GM19455 (cell line): Measurements from ENCODE around the gene POP5.
"Not testable (repeated sequence)": the region's sequence is repeated elsewhere in the genome, so short reads cannot be mapped to it uniquely, and the experiment has no call there.

Experiments
- ATAC-seq: cut with Tn5 transposase; IDR thresholded peaks from one replicate; pipeline ENCODE4 v1.9.1; 2021; ENCODE audit not compliant: unreplicated experiment

POP5 gene

GRCh38 chr12:120538281-120539156 is 42.7 kb downstream of the POP5 start:
- no peak for ATAC-seq

- no peak for ATAC-seq
Measured at GRCh38 chr12:120537856-120538220, 43.4 kb downstream of the POP5 start.

- no peak for ATAC-seq
Measured at GRCh38 chr12:120536064-120536791, 45.0 kb downstream of the POP5 start.

- peak; percentile 31 for ATAC-seq
Measured at GRCh38 chr12:120534703-120535655, 46.2 kb downstream of the POP5 start.

GRCh38 chr12:120534203-120534702 is 46.9 kb downstream of the POP5 start, which contains the start of gene RNF10:
Gene RNF10 (plus strand): TSS chr12:120534356. CDS start chr12:120534812, 456 bp downstream.
- peak; percentile 58 for ATAC-seq

GRCh38 chr12:120532701-120533238 is 48.4 kb downstream of the POP5 start:
- no peak for ATAC-seq

- ATAC-seq, result not testable (repeated sequence)
Measured at GRCh38 chr12:120530418-120530761, 50.8 kb downstream of the POP5 start.

- no peak for ATAC-seq
Measured at GRCh38 chr12:120529641-120530417, 51.4 kb downstream of the POP5 start.

- no peak for ATAC-seq
Measured at GRCh38 chr12:120528861-120529525, 52.2 kb downstream of the POP5 start, which contains the start of gene COQ5. Gene COQ5 (minus strand): TSS chr12:120529158. CDS start chr12:120529141, 17 bp downstream.
